Measurements from ENCODE around the gene PCDH19.

- TF ChIP-seq CTCF (conservative IDR thresholded peaks at IDR 0.05; ENCODE audit: low read length) = no peak
- no peak for TF ChIP-seq EZH2phosphoT487 (IDR thresholded peaks at IDR 0.05; ENCODE audit: borderline replicate concordance)
Observed at GRCh38 chrX:100289066-100289558, 121.0 kb downstream of the PCDH19 start.

Measured in Loucy (cell line).